Measurements from ENCODE around the gene LOXL1. TPM values are rescaled to one million over a fixed set of nuclear protein-coding genes. Genes with fewer than 3 reads are reported as not detected.
A peak's percentile ranks its signal among the peaks of the same experiment; 100 is the strongest.

LOXL1 gene
- total RNA-seq, 4 donors from 2014 or later: 4.3 to 12.1 (median 7.3) TPM

- Histone ChIP-seq H3K4me3 (no peak overlapping the region), H3K27ac (peak overlapping the region; percentile 88), H3K9me3 (no peaks in the 10 kb centered on the region), H3K4me1 (peaks cover 47% of the 10 kb centered on the region), H3K36me3 (peaks cover 7% of the 10 kb centered on the region), H3K27me3 (no peaks in the 10 kb centered on the region)
- WGBS: 77% methylated on average over 12 of the region's 21 CpGs
- TF ChIP-seq POLR2A (IDR thresholded peaks at IDR 0.05) (no peak), POLR2AphosphoS5 (IDR thresholded peaks at IDR 0.05) (no peak), EP300 (IDR thresholded peaks at IDR 0.05) (no peak), CTCF (IDR thresholded peaks at IDR 0.05) (no peak)
- DNase-seq (ENCODE audit: low spot score in 2 of 2): peak in 1 of 2 donors; percentile 57
Observed at GRCh38 chr15:73952171-73952912, 26.1 kb downstream of the LOXL1 start.

- DNase-seq (ENCODE audit: low spot score in 2 of 2): peak in 1 of 2 donors; percentile 55
- H3K27ac ChIP-seq: no peak overlapping the region
- H3K36me3 ChIP-seq: no peaks in the 10 kb centered on the region
- WGBS: 78% methylated on average over 4 of the region's 10 CpGs
- no peaks in the 10 kb centered on the region for H3K27me3 ChIP-seq
- no peak overlapping the region for H3K4me3 ChIP-seq
- H3K9me3 ChIP-seq: no peaks in the 10 kb centered on the region
- peaks cover 48% of the 10 kb centered on the region for H3K4me1 ChIP-seq
- TF ChIP-seq POLR2AphosphoS5 (IDR thresholded peaks at IDR 0.05) (no peak), EP300 (IDR thresholded peaks at IDR 0.05) (no peak), CTCF (IDR thresholded peaks at IDR 0.05) (no peak), POLR2A (IDR thresholded peaks at IDR 0.05) (no peak)
Observed at GRCh38 chr15:73952913-73953750, 26.9 kb downstream of the LOXL1 start.

- Histone ChIP-seq H3K4me3 (no peak overlapping the region), H3K9me3 (no peaks in the 10 kb centered on the region), H3K27ac (no peak overlapping the region), H3K36me3 (no peaks in the 10 kb centered on the region), H3K4me1 (peaks cover 48% of the 10 kb centered on the region), H3K27me3 (no peaks in the 10 kb centered on the region)
- no peak for TF ChIP-seq EP300 (IDR thresholded peaks at IDR 0.05)
- TF ChIP-seq POLR2AphosphoS5 (IDR thresholded peaks at IDR 0.05): no peak
- no peak for TF ChIP-seq POLR2A (IDR thresholded peaks at IDR 0.05)
- no peak for TF ChIP-seq CTCF (IDR thresholded peaks at IDR 0.05)
- WGBS: 94% methylated on average over 24 of the region's 27 CpGs
- DNase-seq (ENCODE audit: low spot score in 2 of 2): peak in 1 of 2 donors; percentile 41
Observed at GRCh38 chr15:73954188-73955145, 28.2 kb downstream of the LOXL1 start.

- TF ChIP-seq EP300 (IDR thresholded peaks at IDR 0.05) (no peak), POLR2A (IDR thresholded peaks at IDR 0.05) (no peak), CTCF (IDR thresholded peaks at IDR 0.05) (no peak), POLR2AphosphoS5 (IDR thresholded peaks at IDR 0.05) (no peak)
- no peaks in the 10 kb centered on the region for H3K9me3 ChIP-seq
- no peak overlapping the region for H3K4me3 ChIP-seq
- H3K36me3 ChIP-seq: no peaks in the 10 kb centered on the region
- no peaks in the 10 kb centered on the region for H3K27me3 ChIP-seq
- H3K27ac ChIP-seq: no peak overlapping the region
- H3K4me1 ChIP-seq: peaks cover 47% of the 10 kb centered on the region
- 95% methylated on average over 4 of the region's 4 CpGs for WGBS
- DNase-seq (ENCODE audit: low spot score in 2 of 2): peak in 1 of 2 donors; percentile 46
Observed at GRCh38 chr15:73955326-73955725, 29.1 kb downstream of the LOXL1 start.

Data from suprapubic skin (tissue), 4 donors.